HCT116 (cell line): ENCODE results near the gene PRKAG2. TPM values are rescaled to one million over a fixed set of nuclear protein-coding genes. Genes with fewer than 3 reads are reported as not detected.

Source experiments
- ATAC-seq: fragments of 200-7000 bp; cut with Tn5 transposase; 2 replicates; pipeline ENCODE4 v1.9.1; 2020; ENCODE audit warnings: mild to moderate bottlenecking, moderate library complexity
- BruUV-seq: library from RNA; stranded (reverse); fragments of 400-500 nt; replicated peaks from 2 replicates; lab custom pipeline; 2021; lab: Mats Ljungman, UMichigan
- CTCF ChIA-PET: fragments of 300-600 bp; sonication (Branson Sonifier 250); formaldehyde crosslinking; loops from one replicate; lab custom pipeline; 2021; ENCODE audit warnings: antibody characterized with exemption; lab: Charles Lee
- POLR2A ChIA-PET: fragments of 300-600, 350-600 bp; sonication (Branson Sonifier 250); formaldehyde crosslinking; loops from one replicate; lab custom pipeline; 2021; ENCODE audit warnings: antibody characterized with exemption; lab: Charles Lee
- RAD21 ChIA-PET, 2 experiments: fragments of 300-600 bp; sonication (Branson Sonifier 250); formaldehyde crosslinking; loops; one replicate each; lab custom pipeline; 2023; ENCODE audit warnings: low total read pairs in 2 of 2; ENCODE audit not compliant: uncharacterized antibody in 2 of 2, unreplicated experiment in 2 of 2, low non-redundant PET in 1 of 2; lab: Charles Lee
- DNase-seq: peaks from one replicate; pipeline ENCODE4 v3.0.0-alpha.2; 2010; ENCODE audit warnings: low read depth, low spot score
- H2AFZ ChIP-seq: fragments of 200-600 bp; shearing (Covaris generic), sonication (generic); 2 replicates; pipeline ENCODE4 v1.6.1; 2017; ENCODE audit warnings: low read depth, mixed run types, mixed read lengths, antibody characterized with exemption, low read length; ENCODE audit not compliant: poor library complexity, severe bottlenecking
- H3K27ac ChIP-seq: 2 replicates; pipeline ENCODE4 v1.5.1; 2012; ENCODE audit warnings: low read depth, low read length
- H3K27me3 ChIP-seq: fragments of 200-600 bp; sonication (generic); 2 replicates; pipeline ENCODE4 v1.6.1; 2016; ENCODE audit warnings: mixed run types, low read length, mixed read lengths; ENCODE audit not compliant: insufficient read depth
- H3K36me3 ChIP-seq, 2 experiments: fragments of 200-500 bp in 1 of 2; fragments of 200-600 bp in 1 of 2; sonication (Bioruptor generic) in 1 of 2; sonication (generic) in 1 of 2; 2 replicates each; pipeline versions ENCODE4 v1.5.1 to v1.6.1; 2014 to 2016; ENCODE audit warnings: low read length in 2 of 2, inconsistent platforms in 1 of 2, mixed read lengths in 1 of 2, mixed run types in 1 of 2; ENCODE audit not compliant: insufficient read depth in 2 of 2, control insufficient read depth in 1 of 2
- H3K4me1 ChIP-seq, 2 experiments: fragments of 200-600 bp in 1 of 2; sonication (generic) in 1 of 2; 2 replicates each; pipeline versions ENCODE4 v1.5.1 to v1.6.1; 2012 to 2017; ENCODE audit warnings: low read length in 2 of 2, inconsistent platforms in 1 of 2, mild to moderate bottlenecking in 1 of 2, mixed read lengths in 1 of 2, mixed run types in 1 of 2, moderate library complexity in 1 of 2; ENCODE audit not compliant: insufficient read depth in 2 of 2, control insufficient read depth in 1 of 2
- H3K4me2 ChIP-seq: fragments of 200-600 bp; sonication (generic); 2 replicates; pipeline ENCODE4 v1.6.1; 2017; ENCODE audit warnings: mixed run types, low read length, mixed read lengths
- H3K4me3 ChIP-seq, 2 experiments: fragments of 200-600 bp in 1 of 2; sonication (generic) in 1 of 2; replicated peaks in 1 of 2; 2 replicates each; pipeline ENCODE4 v1.5.1; 2011 to 2016; ENCODE audit warnings: low read length in 2 of 2, control low read depth in 1 of 2, low read depth in 1 of 2, mild to moderate bottlenecking in 1 of 2, mixed read lengths in 1 of 2, mixed run types in 1 of 2
- H3K79me2 ChIP-seq: fragments of 200-600 bp; sonication (generic); 2 replicates; pipeline ENCODE4 v1.6.1; 2017; ENCODE audit warnings: mild to moderate bottlenecking, mixed run types, low read length, moderate library complexity, mixed read lengths; ENCODE audit not compliant: insufficient read depth
- H3K9ac ChIP-seq: fragments of 200-600 bp; sonication (generic); 2 replicates; pipeline ENCODE4 v1.6.1; 2016; ENCODE audit warnings: low read length, mixed read lengths
- H3K9me2 ChIP-seq: fragments of 200-600 bp; sonication (generic), shearing (Covaris generic); 2 replicates; pipeline ENCODE4 v1.6.1; 2017; ENCODE audit warnings: mixed run types, mild to moderate bottlenecking, moderate library complexity; ENCODE audit not compliant: insufficient read depth
- H3K9me3 ChIP-seq, 2 experiments: fragments of 200-500 bp in 1 of 2; fragments of 200-600 bp in 1 of 2; sonication (Bioruptor generic) in 1 of 2; sonication (generic) in 1 of 2; 2 replicates each; pipeline ENCODE4 v1.6.1; 2014 to 2017; ENCODE audit warnings: low read length in 2 of 2, mixed read lengths in 2 of 2, inconsistent platforms in 1 of 2, low read depth in 1 of 2, mild to moderate bottlenecking in 1 of 2, mixed run types in 1 of 2, moderate library complexity in 1 of 2; ENCODE audit not compliant: control insufficient read depth in 1 of 2, insufficient read depth in 1 of 2
- H4K20me1 ChIP-seq: fragments of 200-600 bp; sonication (generic), shearing (Covaris generic); 2 replicates; pipeline ENCODE4 v1.6.1; 2017; ENCODE audit warnings: mixed run types, mild to moderate bottlenecking, moderate library complexity; ENCODE audit not compliant: insufficient read depth
- CBX3 ChIP-seq: IDR thresholded peaks from 2 replicates; pipeline ENCODE4 v1.6.1; 2012; ENCODE audit warnings: low read depth
- CEBPB ChIP-seq: IDR thresholded peaks from 2 replicates; pipeline ENCODE4 v1.6.1; 2012; ENCODE audit warnings: low read depth
- ELF1 ChIP-seq: IDR thresholded peaks from 2 replicates; pipeline ENCODE4 v1.6.1; 2012; ENCODE audit warnings: low read depth, borderline replicate concordance
- EZH2 ChIP-seq: fragments of 200-600 bp; sonication (generic); IDR thresholded peaks from 2 replicates; pipeline ENCODE4 v1.6.1; 2017; ENCODE audit warnings: antibody characterized with exemption, mixed run types
- SP1 ChIP-seq: IDR thresholded peaks from 2 replicates; pipeline ENCODE4 v1.6.1; 2012; ENCODE audit warnings: low read depth
- intact Hi-C: fragments of 100-400 bp; cut with micrococcal nuclease; formaldehyde crosslinking; loops from 2 replicates; pipeline ENCODE4 v1.10.0; 2022
- total RNA-seq: library from RNA; stranded (reverse); gene quantifications from one replicate; pipeline ENCODE4 v1.2.1, GENCODE V29; 2021; ENCODE audit not compliant: unreplicated experiment
- TF ChIP-seq, protein P1 (sequence below): IDR thresholded peaks from 2 replicates; pipeline ENCODE4 v1.6.1; 2012; ENCODE audit warnings: low read depth
- TF ChIP-seq, protein P2 (sequence below): IDR thresholded peaks from 2 replicates; pipeline ENCODE4 v1.6.1; 2012

Gene PRKAG2
- total RNA-seq, 1 experiment from 2014 or later, result 23.6 TPM

DNA sequence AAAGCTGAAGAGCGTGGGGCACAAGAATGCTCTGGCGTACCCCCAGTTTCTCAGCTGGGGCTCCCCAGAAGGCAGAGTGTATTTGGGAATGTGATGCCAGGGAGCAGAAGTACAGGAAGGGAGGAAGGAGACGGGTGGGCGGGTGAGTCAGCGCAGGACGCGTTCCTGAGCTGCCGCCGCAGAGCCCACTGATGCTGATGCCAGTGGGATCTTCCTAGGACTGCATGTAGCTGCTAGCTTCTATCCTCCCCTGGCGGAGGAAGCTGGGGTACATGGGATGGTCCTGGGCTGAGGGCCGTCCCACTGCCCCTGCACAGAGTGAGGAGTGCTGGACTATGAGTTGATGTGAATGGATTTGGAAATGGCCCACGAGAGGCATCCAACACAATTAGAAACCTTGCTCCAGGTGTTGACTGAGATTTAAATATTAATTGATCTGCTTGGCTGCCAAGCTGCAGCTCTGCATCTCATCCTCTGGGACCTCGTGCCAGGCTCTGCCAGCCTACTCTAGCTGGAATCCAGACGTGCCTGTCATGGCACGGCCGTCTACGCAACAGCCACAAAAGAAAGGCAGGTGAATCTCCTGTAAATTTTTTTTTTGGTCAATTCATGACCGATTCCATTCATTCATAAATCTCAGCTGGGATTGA lies 291.0 kb downstream of the PRKAG2 start:
- Histone ChIP-seq H3K9me3 (0 out of 4 replicates have a peak, but pooled peaks cover 0 to 3% of the 10 kb centered on the region in 2 experiments), H3K9ac (no peak overlapping the region), H2AFZ (no peak overlapping the region), H3K4me2 (no peak overlapping the region), H3K36me3 (no peaks in the 10 kb centered on the region), H4K20me1 (no peaks in the 10 kb centered on the region), H3K27ac (no peak overlapping the region), H3K27me3 (no peaks in the 10 kb centered on the region), H3K79me2 (peaks cover 11% of the 10 kb centered on the region; the same call in 1 of the 2 replicates), H3K4me1 (no peaks in the 10 kb centered on the region), H3K4me3 (no peak overlapping the region), H3K9me2 (no peaks in the 10 kb centered on the region)
- CTCF ChIA-PET, result no interaction called here
- ATAC-seq, result no peak
- RAD21 ChIA-PET, result no interaction called here
- no TSS peak for BruUV-seq
- POLR2A ChIA-PET, result no interaction called here
- TF ChIP-seq CBX3, result no peak
- TF ChIP-seq, protein P1, sequence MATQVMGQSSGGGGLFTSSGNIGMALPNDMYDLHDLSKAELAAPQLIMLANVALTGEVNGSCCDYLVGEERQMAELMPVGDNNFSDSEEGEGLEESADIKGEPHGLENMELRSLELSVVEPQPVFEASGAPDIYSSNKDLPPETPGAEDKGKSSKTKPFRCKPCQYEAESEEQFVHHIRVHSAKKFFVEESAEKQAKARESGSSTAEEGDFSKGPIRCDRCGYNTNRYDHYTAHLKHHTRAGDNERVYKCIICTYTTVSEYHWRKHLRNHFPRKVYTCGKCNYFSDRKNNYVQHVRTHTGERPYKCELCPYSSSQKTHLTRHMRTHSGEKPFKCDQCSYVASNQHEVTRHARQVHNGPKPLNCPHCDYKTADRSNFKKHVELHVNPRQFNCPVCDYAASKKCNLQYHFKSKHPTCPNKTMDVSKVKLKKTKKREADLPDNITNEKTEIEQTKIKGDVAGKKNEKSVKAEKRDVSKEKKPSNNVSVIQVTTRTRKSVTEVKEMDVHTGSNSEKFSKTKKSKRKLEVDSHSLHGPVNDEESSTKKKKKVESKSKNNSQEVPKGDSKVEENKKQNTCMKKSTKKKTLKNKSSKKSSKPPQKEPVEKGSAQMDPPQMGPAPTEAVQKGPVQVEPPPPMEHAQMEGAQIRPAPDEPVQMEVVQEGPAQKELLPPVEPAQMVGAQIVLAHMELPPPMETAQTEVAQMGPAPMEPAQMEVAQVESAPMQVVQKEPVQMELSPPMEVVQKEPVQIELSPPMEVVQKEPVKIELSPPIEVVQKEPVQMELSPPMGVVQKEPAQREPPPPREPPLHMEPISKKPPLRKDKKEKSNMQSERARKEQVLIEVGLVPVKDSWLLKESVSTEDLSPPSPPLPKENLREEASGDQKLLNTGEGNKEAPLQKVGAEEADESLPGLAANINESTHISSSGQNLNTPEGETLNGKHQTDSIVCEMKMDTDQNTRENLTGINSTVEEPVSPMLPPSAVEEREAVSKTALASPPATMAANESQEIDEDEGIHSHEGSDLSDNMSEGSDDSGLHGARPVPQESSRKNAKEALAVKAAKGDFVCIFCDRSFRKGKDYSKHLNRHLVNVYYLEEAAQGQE, result no peak
- TF ChIP-seq EZH2, result no peak
- no peak for TF ChIP-seq SP1
- TF ChIP-seq CEBPB, result no peak
- TF ChIP-seq, protein P2, sequence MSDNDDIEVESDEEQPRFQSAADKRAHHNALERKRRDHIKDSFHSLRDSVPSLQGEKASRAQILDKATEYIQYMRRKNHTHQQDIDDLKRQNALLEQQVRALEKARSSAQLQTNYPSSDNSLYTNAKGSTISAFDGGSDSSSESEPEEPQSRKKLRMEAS, result no peak
- TF ChIP-seq ELF1, result no peak
- intact Hi-C loops, result no loop called here
- DNase-seq, result no peak
